GM21360 (cell line): ENCODE data around the gene MED26.
"Not testable (repeated sequence)": the region's sequence is repeated elsewhere in the genome, so short reads cannot be mapped to it uniquely, and the experiment has no call there.

ENCODE experiments used
- ATAC-seq: cut with Tn5 transposase; IDR thresholded peaks from one replicate; pipeline ENCODE4 v1.9.1; 2021; ENCODE audit warnings: mild to moderate bottlenecking, moderate library complexity; ENCODE audit not compliant: unreplicated experiment

The MED26 gene

GRCh38 chr19:16543734-16544133 is 84.3 kb downstream of the MED26 start:
- not testable (repeated sequence) for ATAC-seq

GRCh38 chr19:16542910-16543472 is 85.0 kb downstream of the MED26 start:
- ATAC-seq = no peak

- peak; percentile 74 for ATAC-seq
Observed at GRCh38 chr19:16542045-16542909, 85.7 kb downstream of the MED26 start, which contains the start of gene CHERP. Gene CHERP (minus strand): TSS chr19:16542437. CDS start chr19:16542378, 59 bp downstream.

DNA sequence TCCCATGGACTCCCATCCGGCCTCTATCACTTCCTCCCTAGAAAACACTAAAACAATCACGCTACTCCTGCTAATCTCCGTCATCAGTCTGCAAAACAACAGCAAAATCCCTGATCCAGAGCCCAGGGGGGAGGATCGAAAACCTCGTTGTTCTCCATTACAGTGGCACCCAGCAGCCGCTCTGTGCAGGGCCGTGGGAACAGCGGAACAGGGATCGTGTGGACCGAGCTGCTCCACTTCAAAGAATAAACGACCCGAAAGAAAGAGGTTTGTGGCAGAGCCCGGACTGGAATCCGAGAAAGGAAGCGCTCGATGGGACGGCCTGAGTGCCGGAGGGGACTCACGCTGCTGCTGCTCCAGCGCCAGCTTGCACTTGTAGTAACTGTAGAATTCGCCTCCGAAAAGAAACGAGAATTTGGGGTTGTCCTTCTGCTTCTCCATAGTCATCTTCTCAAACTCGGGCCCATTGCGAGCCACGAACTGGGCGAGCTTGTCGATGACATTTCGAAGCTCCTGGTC is 86.4 kb downstream of the MED26 start:
- ATAC-seq = peak; percentile 10

DNA sequence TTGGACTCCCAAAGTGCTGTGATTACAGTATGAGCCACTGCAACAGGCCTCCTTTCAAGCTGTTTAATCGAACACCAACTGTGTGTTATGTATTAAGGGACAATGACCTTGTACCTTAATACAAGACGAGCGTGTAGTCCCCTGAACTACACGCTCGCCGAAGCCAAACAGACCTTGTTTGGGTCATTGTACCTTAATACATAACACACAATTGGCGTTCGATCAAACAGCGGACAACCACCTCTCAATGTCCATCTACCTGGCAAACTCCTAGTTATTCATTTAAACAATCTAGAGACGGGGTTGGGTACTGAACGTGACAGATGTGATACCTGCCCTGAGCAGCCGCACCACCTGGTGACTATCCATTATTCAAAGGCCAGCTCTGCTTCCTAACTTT is 87.1 kb downstream of the MED26 start:
- ATAC-seq = no peak

DNA sequence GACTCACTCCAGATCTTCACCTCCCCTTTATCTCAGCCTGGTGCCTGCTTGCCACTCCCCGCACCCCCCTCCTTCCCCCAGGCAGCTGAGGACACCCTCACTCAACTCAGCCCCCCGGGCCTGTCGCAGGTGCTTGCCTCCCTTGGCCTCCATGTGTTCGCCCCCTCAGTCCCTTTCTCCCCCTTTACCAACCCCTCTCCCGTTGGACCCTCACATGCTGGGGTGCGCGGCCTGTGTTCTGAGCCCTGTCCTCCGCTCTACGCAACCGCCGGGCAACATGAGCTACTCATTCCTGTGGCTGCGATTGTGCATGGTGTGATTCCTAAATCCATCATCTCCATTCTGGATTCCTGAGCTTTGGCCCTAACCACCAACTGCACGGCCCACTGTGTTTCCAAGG is 90.9 kb downstream of the MED26 start:
- ATAC-seq = no peak

GRCh38 chr19:16536130-16536529 is 91.9 kb downstream of the MED26 start:
- no peak for ATAC-seq

- no peak for ATAC-seq
Observed at GRCh38 chr19:16535381-16535780, 92.6 kb downstream of the MED26 start.

DNA sequence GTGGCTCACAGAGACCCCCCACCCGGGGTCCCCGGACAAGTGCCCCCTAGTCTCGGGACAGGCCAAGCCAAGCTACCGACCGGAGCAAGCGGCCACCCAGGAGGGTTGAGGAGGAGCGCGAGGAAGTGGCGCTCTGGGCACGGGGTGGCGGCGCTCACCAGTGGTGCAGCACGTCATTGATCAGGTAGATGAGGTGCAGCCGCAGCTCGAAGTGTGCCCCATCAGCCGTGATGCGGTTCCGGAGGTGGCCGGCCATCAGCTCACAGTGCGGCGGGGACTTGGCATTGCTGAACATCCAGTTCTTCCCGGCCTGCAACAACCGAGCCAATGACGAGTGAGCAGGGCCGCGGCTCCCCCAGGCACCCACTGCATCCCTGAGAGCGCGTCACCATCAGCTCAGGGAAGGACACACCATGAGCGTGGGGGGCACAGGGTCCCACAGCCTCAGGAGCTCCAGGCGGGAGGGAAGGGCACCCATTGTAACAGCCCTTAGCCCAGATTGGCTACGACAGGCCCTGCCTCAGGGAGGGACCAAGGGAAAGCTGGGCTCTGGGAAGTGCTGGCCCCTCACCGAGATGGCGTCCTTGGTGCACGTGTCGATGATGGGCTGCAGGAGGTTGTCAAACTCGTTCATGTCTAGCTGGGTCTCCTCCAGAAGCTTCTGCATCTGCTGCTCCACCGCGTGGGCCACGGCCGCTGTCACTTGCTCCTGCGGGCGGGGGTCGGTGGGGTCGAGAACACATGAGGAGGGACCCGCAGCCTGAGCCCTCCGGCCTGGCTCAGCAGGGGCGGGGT is 95.4 kb downstream of the MED26 start:
- no peak for ATAC-seq

DNA sequence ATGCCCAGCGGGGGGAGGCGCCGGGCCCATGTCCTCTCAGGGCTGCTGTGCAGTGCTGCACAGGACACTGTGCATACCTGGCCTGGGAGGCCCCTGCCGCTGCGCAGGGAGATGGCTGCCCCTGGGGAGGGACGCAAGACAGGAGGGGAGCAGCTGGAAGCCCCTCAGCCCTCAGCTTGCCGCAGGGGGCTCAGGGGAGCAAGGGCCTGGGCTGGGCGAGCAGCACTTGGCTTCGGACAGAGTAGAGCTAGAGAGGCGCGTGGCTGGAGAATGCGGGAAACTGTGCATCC is 96.7 kb downstream of the MED26 start:
- no peak for ATAC-seq

DNA sequence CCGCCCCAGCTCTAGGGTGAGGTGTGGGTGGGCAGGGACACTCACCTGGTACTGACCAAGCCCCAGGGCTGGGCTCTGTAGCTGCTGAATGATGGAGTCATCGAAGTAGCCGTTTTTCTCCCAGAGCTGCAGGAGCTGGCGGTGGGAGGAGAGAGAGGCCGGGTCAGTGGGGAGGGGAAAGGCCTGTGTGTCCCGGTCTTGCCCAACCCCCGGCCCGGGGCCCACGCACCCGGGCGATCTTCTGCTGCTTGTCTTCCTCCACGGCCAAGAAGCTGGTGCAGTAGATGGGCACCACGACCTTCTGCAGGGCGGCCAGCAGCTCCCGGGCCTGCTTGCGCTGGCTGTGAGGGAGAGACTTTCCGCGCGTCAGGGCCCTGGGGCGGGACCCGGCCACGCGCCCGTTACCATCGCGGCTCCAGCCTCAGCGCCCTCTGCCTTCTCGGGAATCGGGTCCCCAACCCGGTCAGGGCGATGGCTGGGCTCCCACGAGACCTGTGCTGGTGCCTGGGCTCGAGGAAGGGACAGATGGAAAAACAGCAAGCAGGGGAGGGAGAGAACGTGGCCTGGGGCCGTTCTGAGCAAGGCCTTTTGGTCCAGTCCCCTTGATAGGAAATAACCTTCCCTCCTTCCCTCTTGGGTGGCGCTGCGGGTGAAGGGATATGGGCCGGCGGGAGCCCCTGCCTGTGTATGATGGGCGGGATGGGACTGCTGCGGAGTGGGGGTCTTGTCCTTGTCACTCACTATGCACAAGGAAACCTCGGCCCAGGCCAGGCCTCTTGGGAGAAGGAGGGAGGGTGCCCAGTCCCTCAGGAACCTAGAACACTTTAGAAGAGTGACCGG is 97.2 kb downstream of the MED26 start:
- no peak for ATAC-seq

DNA sequence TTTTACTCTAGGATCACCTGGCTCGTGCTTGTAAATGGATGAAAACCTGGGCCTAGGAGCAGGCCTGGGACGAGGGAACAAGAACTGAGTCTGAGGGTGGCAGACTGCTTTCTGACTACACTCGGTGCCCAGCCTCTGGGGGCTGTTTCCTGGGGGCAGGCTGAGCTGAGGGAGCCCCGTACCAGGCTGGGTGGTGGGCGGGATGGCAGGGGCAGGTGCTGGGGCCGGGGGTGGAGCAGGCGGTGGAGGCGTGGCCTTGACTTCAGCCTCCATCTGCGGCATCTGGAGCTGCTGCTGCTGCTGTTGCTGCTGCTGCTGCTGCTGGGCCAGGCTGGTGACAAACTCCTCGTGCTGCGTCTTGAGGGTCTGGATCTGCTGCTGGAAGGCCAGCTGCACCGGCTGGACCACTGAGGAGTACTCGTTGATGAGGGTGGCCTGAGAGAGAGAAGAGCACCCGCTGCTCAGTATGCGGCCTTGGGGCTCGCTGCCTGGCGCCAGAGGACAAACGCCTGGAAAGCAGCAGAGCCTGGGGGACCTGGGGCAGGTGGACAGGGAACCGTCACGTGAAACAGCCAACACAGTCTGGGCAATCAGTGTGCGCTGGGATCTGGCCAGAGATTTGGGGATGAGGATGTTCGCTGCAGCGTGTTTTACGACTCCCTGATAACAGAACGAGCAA is 98.4 kb downstream of the MED26 start:
- ATAC-seq = no peak

DNA sequence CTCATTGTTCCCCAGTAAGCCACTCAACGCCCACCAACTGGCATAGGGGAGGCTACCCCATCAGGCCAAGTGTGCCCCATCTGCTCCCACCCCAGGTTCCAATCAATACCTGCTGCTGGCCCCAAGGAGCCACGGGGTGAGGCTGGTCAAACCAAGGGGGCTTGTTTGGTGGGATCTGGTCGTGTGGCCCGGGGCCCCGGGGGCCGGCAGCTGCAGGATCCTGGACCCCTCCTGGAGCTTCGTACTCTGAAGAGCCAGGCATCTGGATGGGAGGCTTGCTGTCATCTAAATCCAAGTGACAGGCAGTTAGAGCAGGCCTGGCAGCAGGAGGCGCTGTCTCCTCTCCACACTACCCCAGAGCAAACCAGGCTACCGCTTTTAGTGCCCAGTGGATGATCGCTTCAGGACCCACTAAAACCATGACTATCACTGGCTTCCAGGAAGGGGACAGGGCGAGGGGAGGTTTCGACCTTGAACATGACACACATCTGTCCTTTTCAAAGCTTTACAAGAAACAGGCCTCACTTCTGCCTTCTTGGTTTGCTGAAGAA is 100.0 kb downstream of the MED26 start:
- no peak for ATAC-seq

GRCh38 chr19:16527334-16527935 is 100.6 kb downstream of the MED26 start:
- no peak for ATAC-seq

- no peak for ATAC-seq
Observed at GRCh38 chr19:16525751-16526481, 102.1 kb downstream of the MED26 start.

DNA sequence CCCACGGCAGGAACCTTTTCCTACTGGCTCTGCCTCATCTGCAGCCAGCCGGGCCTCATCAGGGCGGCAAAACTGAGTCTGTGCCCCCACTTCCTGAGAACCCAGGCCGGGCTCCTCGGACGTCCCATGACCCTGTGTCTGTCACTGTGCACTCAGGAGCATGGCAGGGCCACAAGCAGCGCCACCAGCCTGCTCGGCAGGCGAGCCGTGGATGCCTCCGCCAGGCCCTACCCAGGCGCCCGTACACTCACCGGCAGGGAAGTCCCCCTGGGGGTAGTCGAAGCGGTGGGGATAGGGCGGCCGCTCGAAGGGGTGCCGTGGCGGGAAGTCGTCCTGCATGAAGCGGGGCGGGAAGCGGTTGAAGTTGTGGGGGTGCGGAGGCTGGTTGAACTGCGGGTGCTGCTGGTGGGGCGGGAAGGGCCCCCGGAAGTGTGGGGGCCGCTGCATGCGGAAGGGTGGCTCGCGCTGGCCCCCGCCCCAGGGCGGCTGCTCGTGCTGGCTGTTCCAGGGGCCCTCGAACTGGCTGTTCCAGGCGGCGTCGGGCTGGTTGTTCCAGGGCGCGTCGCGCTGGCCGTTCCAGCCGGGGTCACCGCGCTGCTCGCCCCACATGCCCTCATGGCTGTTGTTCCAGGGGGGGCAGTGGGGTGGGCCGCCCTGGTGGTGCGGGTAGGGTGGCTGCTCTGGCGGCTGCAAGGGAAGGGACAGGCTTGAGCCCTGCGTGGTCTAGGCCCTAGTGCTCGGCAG is 102.8 kb downstream of the MED26 start:
- no peak for ATAC-seq
